G401.6 (cell line): ENCODE results near the gene THSD4.

ENCODE experiments used
- FAIRE-seq: peaks from 2 replicates; lab custom pipeline; 2012; peaks lifted over from hg19 to GRCh38; lab: Jason Lieb, UNC

THSD4 gene

GRCh38 chr15:71788646-71789579 is 673.6 kb downstream of the THSD4 start:
- no peak for FAIRE-seq

- FAIRE-seq: no peak
Observed at GRCh38 chr15:71789616-71790015, 674.3 kb downstream of the THSD4 start.

GRCh38 chr15:71790081-71790480 is 674.8 kb downstream of the THSD4 start:
- no peak for FAIRE-seq

- no peak for FAIRE-seq
Observed at GRCh38 chr15:71791975-71792374, 676.7 kb downstream of the THSD4 start.

GRCh38 chr15:71792521-71792920 is 677.2 kb downstream of the THSD4 start:
- FAIRE-seq: no peak

- FAIRE-seq: no peak
Observed at GRCh38 chr15:71798641-71799040, 683.4 kb downstream of the THSD4 start.

GRCh38 chr15:71800190-71800589 is 684.9 kb downstream of the THSD4 start:
- FAIRE-seq: no peak

- FAIRE-seq: peak; percentile 68
Observed at GRCh38 chr15:71800835-71801745, 685.8 kb downstream of the THSD4 start.

GRCh38 chr15:71801935-71802655 is 686.8 kb downstream of the THSD4 start:
- no peak for FAIRE-seq

GRCh38 chr15:71802770-71803169 is 687.5 kb downstream of the THSD4 start:
- FAIRE-seq: no peak

- FAIRE-seq: no peak
Observed at GRCh38 chr15:71804226-71804625, 689.0 kb downstream of the THSD4 start.

- FAIRE-seq: no peak
Observed at GRCh38 chr15:71804695-71805470, 689.6 kb downstream of the THSD4 start.

- no peak for FAIRE-seq
Observed at GRCh38 chr15:71806452-71806931, 691.2 kb downstream of the THSD4 start.

- FAIRE-seq: no peak
Observed at GRCh38 chr15:71807125-71807629, 691.9 kb downstream of the THSD4 start.

- no peak for FAIRE-seq
Observed at GRCh38 chr15:71807691-71808091, 692.4 kb downstream of the THSD4 start.

GRCh38 chr15:71808311-71809020 is 693.2 kb downstream of the THSD4 start:
- FAIRE-seq: no peak

- FAIRE-seq: no peak
Observed at GRCh38 chr15:71809346-71809745, 694.1 kb downstream of the THSD4 start.

- no peak for FAIRE-seq
Observed at GRCh38 chr15:71810256-71811035, 695.2 kb downstream of the THSD4 start, which contains the start of gene NR2E3. NR2E3 (plus strand) TSS chr15:71810554; CDS start chr15:71810744, 190 bp downstream.

- no peak for FAIRE-seq
Observed at GRCh38 chr15:71811036-71811736, 695.9 kb downstream of the THSD4 start.
